Posterior vena cava (tissue), 2 donors: Measurements from ENCODE around the gene CLDN24. TPM values are rescaled to one million over a fixed set of nuclear protein-coding genes. Genes with fewer than 3 reads are reported as not detected.

Source experiments
- DNase-seq: peaks from one replicate; pipeline ENCODE4 v3.0.0-alpha.2; 2020; ENCODE audit warnings: low spot score
- intact Hi-C, 2 donors: fragments of 100-400 bp; cut with DNase I; formaldehyde crosslinking; loops; one replicate each; pipeline versions ENCODE4 v1.14.1 to v1.14.2; 2022 to 2023
- total RNA-seq, 2 donors: library from RNA; stranded (reverse); fragmentation: NEBNext Ultra II Directional; extraction: Animal tissue kit (Norgen Biotek cat#: 25700); gene quantifications; one replicate each; pipeline ENCODE4 v1.2.1, GENCODE V29; 2021
- donor health status: DM: yes; HTN: yes; CAD: no.
- donor health status: DM: yes; HTN: yes; CAD: no.

The CLDN24 gene
- total RNA-seq, 2 donors from 2014 or later, result not detected

- intact Hi-C loops, result loop anchor here in 1 of 2 donors (10.0 kb wide), 1 partner anchor 729 kb away; no protein-coding TSS in a partner anchor
- DNase-seq, result no peak
Observed at GRCh38 chr4:183295711-183296110, 26.5 kb downstream of the CLDN24 start.

- DNase-seq, result no peak
- intact Hi-C loops, result loop anchor here in 1 of 2 donors (10.0 kb wide), 1 partner anchor 734 kb away; no protein-coding TSS in a partner anchor
Observed at GRCh38 chr4:183291070-183291469, 31.2 kb downstream of the CLDN24 start.

- intact Hi-C loops, result loop anchor here in 1 of 2 donors (10.0 kb wide), 1 partner anchor 735 kb away; no protein-coding TSS in a partner anchor
- DNase-seq, result no peak
Observed at GRCh38 chr4:183289688-183290087, 32.5 kb downstream of the CLDN24 start.

- DNase-seq, result no peak
- intact Hi-C loops, result no loop called here
Observed at GRCh38 chr4:183288955-183289354, 33.3 kb downstream of the CLDN24 start.

- DNase-seq, result no peak
- intact Hi-C loops, result no loop called here
Observed at GRCh38 chr4:183287677-183288076, 34.5 kb downstream of the CLDN24 start.

- intact Hi-C loops, result no loop called here
- DNase-seq, result no peak
Observed at GRCh38 chr4:183287309-183287659, 34.9 kb downstream of the CLDN24 start.

GRCh38 chr4:183286590-183287308 is 35.5 kb downstream of the CLDN24 start:
- DNase-seq, result no peak
- intact Hi-C loops, result no loop called here

- intact Hi-C loops, result no loop called here
- DNase-seq, result no peak
Observed at GRCh38 chr4:183285886-183286285, 36.3 kb downstream of the CLDN24 start.

- no peak for DNase-seq
- intact Hi-C loops, result no loop called here
Observed at GRCh38 chr4:183284965-183285364, 37.3 kb downstream of the CLDN24 start.

GRCh38 chr4:183284258-183284785 is 37.9 kb downstream of the CLDN24 start:
- DNase-seq, result no peak
- intact Hi-C loops, result no loop called here

GRCh38 chr4:183276106-183276505 is 46.1 kb downstream of the CLDN24 start:
- intact Hi-C loops, result no loop called here
- no peak for DNase-seq

GRCh38 chr4:183272384-183272783 is 49.8 kb downstream of the CLDN24 start:
- intact Hi-C loops, result loop anchor here in 1 of 2 donors (5.0 kb wide), 1 partner anchor 1230 kb away; no protein-coding TSS in a partner anchor
- DNase-seq, result no peak

Other genes with a start within 250 kb of the CLDN24 start
- 10 to 100 TPM; 24.8 to 25.8 TPM for gene WWC2, start 223.2 kb downstream of the CLDN24 start, total RNA-seq
- gene CLDN22, start 2.1 kb downstream of the CLDN24 start, total RNA-seq, result not detected
- gene CDKN2AIP, start 122.2 kb upstream of the CLDN24 start, total RNA-seq, result 10 to 100 TPM; 10.8 to 11.0 TPM
- 10 to 100 TPM in 1 of 2 donors, 1 to 10 TPM in 1; 9.2 to 11.8 TPM for gene ING2, start 182.6 kb upstream of the CLDN24 start, total RNA-seq